Fibroblast of villous mesenchyme (primary cell): Measurements from ENCODE around the gene DAP. TPM values are rescaled to one million over a fixed set of nuclear protein-coding genes. Genes with fewer than 3 reads are reported as not detected.

Experiments
- DNase-seq: peaks from one replicate; pipeline ENCODE4 v3.0.0-alpha.2; 2010; ENCODE audit warnings: low read depth
- H3K4me3 ChIP-seq: 2 replicates; pipeline ENCODE4 v1.5.1; 2011; ENCODE audit warnings: low read depth, mild to moderate bottlenecking, low read length
- CTCF ChIP-seq: IDR thresholded peaks from 2 replicates; pipeline ENCODE4 v1.5.1; 2012; ENCODE audit warnings: low read depth, mild to moderate bottlenecking, low read length; ENCODE audit not compliant: insufficient read depth
- total RNA-seq: library from RNA; depleted of rRNA; stranded (reverse); fragments of >200 nt; gene quantifications from 2 replicates; pipeline ENCODE4 v1.2.3, GENCODE V29; 2012

DAP gene
- total RNA-seq, 1 donor = 43.2 TPM

DNA sequence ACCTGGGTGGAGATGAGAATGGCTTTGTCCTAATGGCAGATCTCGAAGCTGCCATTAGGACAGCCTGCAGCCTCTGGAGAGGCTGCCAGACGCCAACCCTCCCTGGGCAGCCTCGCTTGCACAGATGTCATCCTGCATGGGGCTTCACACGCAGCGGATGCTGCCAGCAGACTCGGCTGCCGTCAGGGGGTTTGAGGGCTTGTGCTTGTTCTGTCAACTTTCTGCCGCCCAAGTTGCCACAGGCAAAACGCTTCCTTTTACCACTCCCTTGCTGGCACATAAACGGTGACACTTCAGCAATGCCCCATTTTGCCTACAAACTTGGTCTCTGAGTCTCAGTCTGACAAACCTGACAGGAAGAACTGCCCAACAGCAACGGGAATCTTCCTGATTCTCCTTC lies 24.7 kb downstream of the DAP start:
- no peak for DNase-seq
- TF ChIP-seq CTCF = no peak
- H3K4me3 ChIP-seq = no peak overlapping the region

GRCh38 chr5:10735569-10736276 lies 25.3 kb downstream of the DAP start:
- no peak for TF ChIP-seq CTCF
- H3K4me3 ChIP-seq = no peak overlapping the region
- DNase-seq = no peak

GRCh38 chr5:10734832-10735523 lies 26.1 kb downstream of the DAP start:
- no peak overlapping the region for H3K4me3 ChIP-seq
- TF ChIP-seq CTCF = no peak
- DNase-seq = no peak

- TF ChIP-seq CTCF = no peak
- peak; percentile 53 for DNase-seq
- H3K4me3 ChIP-seq = no peak overlapping the region
These were observed 26.9 kb downstream of the DAP start for GRCh38 chr5:10734037-10734709.

DNA sequence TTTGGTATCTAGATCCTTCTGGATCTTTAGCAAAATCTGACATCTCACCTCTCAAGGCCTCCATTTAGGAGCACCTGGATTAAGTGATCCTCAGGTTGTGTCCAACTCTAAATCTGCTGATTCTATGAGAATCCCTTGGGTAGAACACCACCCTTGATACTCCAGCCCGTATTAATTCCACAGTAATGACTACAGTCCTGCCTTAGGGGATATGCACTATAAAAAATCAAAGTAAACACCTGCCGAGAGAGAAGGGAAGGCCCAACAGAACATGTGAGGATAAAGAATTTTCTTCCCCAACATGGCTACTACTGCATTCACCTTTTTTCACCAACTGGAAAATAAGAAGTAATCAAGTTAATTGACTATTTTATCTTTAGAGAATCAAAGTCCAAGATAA lies 27.6 kb downstream of the DAP start:
- DNase-seq = peak; percentile 23
- H3K4me3 ChIP-seq = no peak overlapping the region
- no peak for TF ChIP-seq CTCF

DNA sequence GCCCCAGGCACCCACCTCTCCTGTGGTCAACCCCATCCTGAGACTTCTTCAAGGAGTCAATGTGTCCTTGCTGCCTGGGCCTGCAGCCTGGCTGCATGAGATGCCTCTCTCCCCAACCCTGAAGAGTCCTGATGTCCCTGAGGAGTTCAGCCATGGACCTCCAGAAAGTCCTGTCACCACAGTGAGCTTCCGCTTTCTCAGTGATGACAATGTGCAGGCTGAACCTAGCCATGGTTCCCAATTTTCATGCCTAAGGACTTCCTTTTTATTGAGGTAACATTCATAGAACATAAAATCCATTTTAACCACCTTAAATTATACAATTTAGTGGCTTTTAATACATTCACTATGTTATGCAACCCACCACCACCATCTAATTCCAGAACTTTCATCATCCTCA lies 29.1 kb downstream of the DAP start:
- no peak for TF ChIP-seq CTCF
- H3K4me3 ChIP-seq = no peak overlapping the region
- DNase-seq = no peak
